Activated T-helper 1 cell treated with anti-CD3 and anti-CD28 coated beads, Interleukin-12 subunit alpha, Interleukin-12 subunit beta, Interleukin-2, Interleukin-4 antibody, amounts not matched to agents 30 ng/mL and 10 ng/mL and 1 ng/mL, durations not matched to agents 14 hours and 24 hours and 36 hours (primary cell): ENCODE data around the gene ARHGAP10. TPM values are rescaled to one million over a fixed set of nuclear protein-coding genes. Genes with fewer than 3 reads are reported as not detected.
"Not testable (repeated sequence)": the region's sequence is repeated elsewhere in the genome, so short reads cannot be mapped to it uniquely, and the experiment has no call there.

Experiments used
- DNase-seq: peaks from one replicate; pipeline ENCODE4 v3.0.0; 2021; ENCODE audit warnings: low spot score
- H3K27ac Mint-ChIP-seq: one replicate; pipeline ENCODE4 v1.8.0; 2021; ENCODE audit warnings: mild to moderate bottlenecking, mixed read lengths
- H3K27me3 Mint-ChIP-seq: one replicate; pipeline ENCODE4 v1.8.0; 2022; ENCODE audit warnings: mild to moderate bottlenecking, moderate library complexity, mixed read lengths; ENCODE audit not compliant: insufficient read depth
- H3K36me3 Mint-ChIP-seq: one replicate; pipeline ENCODE4 v1.8.0; 2021; ENCODE audit warnings: low read depth, mixed read lengths
- H3K4me1 Mint-ChIP-seq: one replicate; pipeline ENCODE4 v1.8.0; 2021; ENCODE audit warnings: low read depth, mixed read lengths
- H3K4me3 Mint-ChIP-seq: one replicate; pipeline ENCODE4 v1.8.0; 2021; ENCODE audit warnings: mild to moderate bottlenecking, moderate library complexity, mixed read lengths
- H3K9me3 Mint-ChIP-seq: one replicate; pipeline ENCODE4 v1.8.0; 2021; ENCODE audit warnings: mixed read lengths
- intact Hi-C: fragments of 100-400 bp; cut with micrococcal nuclease; formaldehyde crosslinking; loops from one replicate; pipeline ENCODE4 v1.15.1; 2024
- total RNA-seq: library from RNA; stranded (reverse); gene quantifications from 2 replicates; pipeline ENCODE4 v1.2.3, GENCODE V29; 2022

ARHGAP10 gene
- total RNA-seq, 1 donor from 2014 or later: 7.4 TPM

GRCh38 chr4:147899512-147899911 lies 167.6 kb downstream of the ARHGAP10 start:
- H3K27me3 Mint-ChIP-seq: peaks cover 2% of the 10 kb centered on the region
- H3K36me3 Mint-ChIP-seq: no peaks in the 10 kb centered on the region
- no peaks in the 10 kb centered on the region for H3K4me1 Mint-ChIP-seq
- H3K4me3 Mint-ChIP-seq: no peak overlapping the region
- no peak for DNase-seq
- intact Hi-C loops: no loop called here
- no peak overlapping the region for H3K27ac Mint-ChIP-seq
- H3K9me3 Mint-ChIP-seq: peaks cover 6% of the 10 kb centered on the region

- Mint-ChIP-seq H3K9me3 (peaks cover 8% of the 10 kb centered on the region), H3K27me3 (peaks cover 2% of the 10 kb centered on the region), H3K4me3 (no peak overlapping the region), H3K27ac (no peak overlapping the region), H3K36me3 (no peaks in the 10 kb centered on the region), H3K4me1 (no peaks in the 10 kb centered on the region)
- no peak for DNase-seq
- intact Hi-C loops: no loop called here
Measured at GRCh38 chr4:147901388-147901787, 169.5 kb downstream of the ARHGAP10 start.

- H3K9me3 Mint-ChIP-seq: peaks cover 8% of the 10 kb centered on the region
- no peak overlapping the region for H3K27ac Mint-ChIP-seq
- no peak overlapping the region for H3K4me3 Mint-ChIP-seq
- no peak for DNase-seq
- H3K36me3 Mint-ChIP-seq: no peaks in the 10 kb centered on the region
- peaks cover 2% of the 10 kb centered on the region for H3K27me3 Mint-ChIP-seq
- no peaks in the 10 kb centered on the region for H3K4me1 Mint-ChIP-seq
- intact Hi-C loops: no loop called here
Measured at GRCh38 chr4:147901916-147902315, 170.0 kb downstream of the ARHGAP10 start.

GRCh38 chr4:147909225-147909624 lies 177.3 kb downstream of the ARHGAP10 start:
- H3K9me3 Mint-ChIP-seq: peaks cover 4% of the 10 kb centered on the region
- no peak overlapping the region for H3K27ac Mint-ChIP-seq
- intact Hi-C loops: no loop called here
- DNase-seq: no peak
- no peaks in the 10 kb centered on the region for H3K36me3 Mint-ChIP-seq
- no peaks in the 10 kb centered on the region for H3K4me1 Mint-ChIP-seq
- H3K27me3 Mint-ChIP-seq: no peaks in the 10 kb centered on the region
- no peak overlapping the region for H3K4me3 Mint-ChIP-seq

- intact Hi-C loops: no loop called here
- H3K27me3 Mint-ChIP-seq: no peaks in the 10 kb centered on the region
Measured at GRCh38 chr4:147910315-147910714, 178.4 kb downstream of the ARHGAP10 start.

GRCh38 chr4:147912106-147912505 lies 180.2 kb downstream of the ARHGAP10 start:
- H3K36me3 Mint-ChIP-seq, H3K9me3 Mint-ChIP-seq, H3K4me1 Mint-ChIP-seq, H3K27ac Mint-ChIP-seq, H3K4me3 Mint-ChIP-seq, intact Hi-C loops, DNase-seq, H3K27me3 Mint-ChIP-seq: not testable (repeated sequence)

More at GRCh38 chr4:147910315-147910714, 178.4 kb downstream of the ARHGAP10 start:
- Mint-ChIP-seq H3K4me1 (no peaks in the 10 kb centered on the region), H3K9me3 (peaks cover 4% of the 10 kb centered on the region), H3K27ac (no peak overlapping the region), H3K4me3 (no peak overlapping the region), H3K36me3 (no peaks in the 10 kb centered on the region)
- no peak for DNase-seq

- no peak overlapping the region for H3K4me3 Mint-ChIP-seq
- H3K4me1 Mint-ChIP-seq: no peaks in the 10 kb centered on the region
- no peaks in the 10 kb centered on the region for H3K9me3 Mint-ChIP-seq
- H3K27ac Mint-ChIP-seq: no peak overlapping the region
- intact Hi-C loops: no loop called here
- DNase-seq: no peak
- peaks cover 2% of the 10 kb centered on the region for H3K36me3 Mint-ChIP-seq
- H3K27me3 Mint-ChIP-seq: no peaks in the 10 kb centered on the region
Measured at GRCh38 chr4:147913137-147913536, 181.2 kb downstream of the ARHGAP10 start.

- Mint-ChIP-seq H3K9me3 (no peaks in the 10 kb centered on the region), H3K36me3 (peaks cover 2% of the 10 kb centered on the region), H3K27ac (no peak overlapping the region), H3K27me3 (no peaks in the 10 kb centered on the region), H3K4me3 (no peak overlapping the region), H3K4me1 (no peaks in the 10 kb centered on the region)
- intact Hi-C loops: loop anchor here (2.0 kb wide), 1 partner anchor 74 kb away; no protein-coding TSS in a partner anchor
- DNase-seq: no peak
Measured at GRCh38 chr4:147916351-147916750, 184.5 kb downstream of the ARHGAP10 start.

- H3K4me3 Mint-ChIP-seq: no peak overlapping the region
- intact Hi-C loops: loop anchor here (10.0 kb wide), 1 partner anchor 1341 kb away; no protein-coding TSS in a partner anchor
Measured at GRCh38 chr4:147923381-147923780, 191.5 kb downstream of the ARHGAP10 start.

GRCh38 chr4:147923854-147924253 lies 192.0 kb downstream of the ARHGAP10 start:
- no peaks in the 10 kb centered on the region for H3K9me3 Mint-ChIP-seq
- H3K4me1 Mint-ChIP-seq: no peaks in the 10 kb centered on the region
- intact Hi-C loops: loop anchor here (10.0 kb wide), 1 partner anchor 1341 kb away; no protein-coding TSS in a partner anchor
- no peaks in the 10 kb centered on the region for H3K27me3 Mint-ChIP-seq
- no peak for DNase-seq
- no peak overlapping the region for H3K27ac Mint-ChIP-seq
- no peak overlapping the region for H3K4me3 Mint-ChIP-seq
- H3K36me3 Mint-ChIP-seq: no peaks in the 10 kb centered on the region

More at GRCh38 chr4:147923381-147923780, 191.5 kb downstream of the ARHGAP10 start:
- DNase-seq: no peak
- Mint-ChIP-seq H3K27me3 (no peaks in the 10 kb centered on the region), H3K27ac (no peak overlapping the region), H3K9me3 (no peaks in the 10 kb centered on the region), H3K4me1 (no peaks in the 10 kb centered on the region), H3K36me3 (no peaks in the 10 kb centered on the region)

- H3K4me1 Mint-ChIP-seq: no peaks in the 10 kb centered on the region
- H3K36me3 Mint-ChIP-seq: no peaks in the 10 kb centered on the region
- no peaks in the 10 kb centered on the region for H3K27me3 Mint-ChIP-seq
- no peak overlapping the region for H3K27ac Mint-ChIP-seq
- intact Hi-C loops: loop anchor here (10.0 kb wide), 1 partner anchor 1340 kb away; no protein-coding TSS in a partner anchor
- no peak overlapping the region for H3K4me3 Mint-ChIP-seq
- H3K9me3 Mint-ChIP-seq: no peaks in the 10 kb centered on the region
- DNase-seq: no peak
Measured at GRCh38 chr4:147924604-147925412, 192.9 kb downstream of the ARHGAP10 start.

- intact Hi-C loops: loop anchor here (10.0 kb wide), 1 partner anchor 1337 kb away; no protein-coding TSS in a partner anchor
- Mint-ChIP-seq H3K4me1 (no peaks in the 10 kb centered on the region), H3K9me3 (no peaks in the 10 kb centered on the region), H3K27ac (no peak overlapping the region), H3K4me3 (no peak overlapping the region), H3K27me3 (no peaks in the 10 kb centered on the region), H3K36me3 (no peaks in the 10 kb centered on the region)
- no peak for DNase-seq
Measured at GRCh38 chr4:147927377-147928137, 195.7 kb downstream of the ARHGAP10 start.

- no peak overlapping the region for H3K4me3 Mint-ChIP-seq
- no peaks in the 10 kb centered on the region for H3K27me3 Mint-ChIP-seq
- H3K9me3 Mint-ChIP-seq: no peaks in the 10 kb centered on the region
- H3K4me1 Mint-ChIP-seq: no peaks in the 10 kb centered on the region
- H3K36me3 Mint-ChIP-seq: no peaks in the 10 kb centered on the region
- intact Hi-C loops: loop anchor here (10.0 kb wide), 1 partner anchor 1336 kb away; no protein-coding TSS in a partner anchor
- no peak for DNase-seq
- no peak overlapping the region for H3K27ac Mint-ChIP-seq
Measured at GRCh38 chr4:147928400-147928799, 196.5 kb downstream of the ARHGAP10 start.
